ENCODE results near the gene BAZ1B.

The BAZ1B gene

DNA sequence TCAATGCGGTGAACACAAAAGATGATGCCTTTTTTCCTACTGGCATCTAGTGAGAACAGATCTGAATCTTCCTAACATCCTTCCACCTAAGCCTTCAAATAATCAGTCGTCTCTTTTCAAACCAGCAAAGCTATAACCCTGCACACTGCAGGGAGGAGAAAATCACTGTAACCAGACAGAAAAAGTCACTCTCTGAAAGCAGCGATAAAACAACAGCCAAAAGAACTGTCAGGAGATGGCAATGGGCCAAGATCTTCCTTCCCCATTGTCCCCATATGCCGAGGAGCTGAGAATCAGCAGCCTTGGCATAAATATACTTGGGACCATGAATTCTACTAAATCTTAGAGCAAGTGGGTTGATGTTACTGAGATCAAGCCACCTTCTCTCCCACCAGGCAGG lies 75.4 kb downstream of the BAZ1B start:
- TF ChIP-seq POLR2A (IDR thresholded peaks at IDR 0.05; ENCODE audit: extremely low read depth, insufficient read length) (no peak), MYC (IDR thresholded peaks at IDR 0.05; ENCODE audit: low read depth, low read length) (no peak)
- TF ChIP-seq, protein P1, sequence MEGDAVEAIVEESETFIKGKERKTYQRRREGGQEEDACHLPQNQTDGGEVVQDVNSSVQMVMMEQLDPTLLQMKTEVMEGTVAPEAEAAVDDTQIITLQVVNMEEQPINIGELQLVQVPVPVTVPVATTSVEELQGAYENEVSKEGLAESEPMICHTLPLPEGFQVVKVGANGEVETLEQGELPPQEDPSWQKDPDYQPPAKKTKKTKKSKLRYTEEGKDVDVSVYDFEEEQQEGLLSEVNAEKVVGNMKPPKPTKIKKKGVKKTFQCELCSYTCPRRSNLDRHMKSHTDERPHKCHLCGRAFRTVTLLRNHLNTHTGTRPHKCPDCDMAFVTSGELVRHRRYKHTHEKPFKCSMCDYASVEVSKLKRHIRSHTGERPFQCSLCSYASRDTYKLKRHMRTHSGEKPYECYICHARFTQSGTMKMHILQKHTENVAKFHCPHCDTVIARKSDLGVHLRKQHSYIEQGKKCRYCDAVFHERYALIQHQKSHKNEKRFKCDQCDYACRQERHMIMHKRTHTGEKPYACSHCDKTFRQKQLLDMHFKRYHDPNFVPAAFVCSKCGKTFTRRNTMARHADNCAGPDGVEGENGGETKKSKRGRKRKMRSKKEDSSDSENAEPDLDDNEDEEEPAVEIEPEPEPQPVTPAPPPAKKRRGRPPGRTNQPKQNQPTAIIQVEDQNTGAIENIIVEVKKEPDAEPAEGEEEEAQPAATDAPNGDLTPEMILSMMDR (IDR thresholded peaks at IDR 0.05; ENCODE audit: low read depth, low read length) = no peak
- TF ChIP-seq, protein P2, sequence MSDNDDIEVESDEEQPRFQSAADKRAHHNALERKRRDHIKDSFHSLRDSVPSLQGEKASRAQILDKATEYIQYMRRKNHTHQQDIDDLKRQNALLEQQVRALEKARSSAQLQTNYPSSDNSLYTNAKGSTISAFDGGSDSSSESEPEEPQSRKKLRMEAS (IDR thresholded peaks at IDR 0.05; ENCODE audit: low read depth, low read length) = no peak
- no peak overlapping the region for H3K4me3 ChIP-seq (ENCODE audit: low read depth, low read length)
- no peak for DNase-seq (ENCODE audit: low read depth)

DNA sequence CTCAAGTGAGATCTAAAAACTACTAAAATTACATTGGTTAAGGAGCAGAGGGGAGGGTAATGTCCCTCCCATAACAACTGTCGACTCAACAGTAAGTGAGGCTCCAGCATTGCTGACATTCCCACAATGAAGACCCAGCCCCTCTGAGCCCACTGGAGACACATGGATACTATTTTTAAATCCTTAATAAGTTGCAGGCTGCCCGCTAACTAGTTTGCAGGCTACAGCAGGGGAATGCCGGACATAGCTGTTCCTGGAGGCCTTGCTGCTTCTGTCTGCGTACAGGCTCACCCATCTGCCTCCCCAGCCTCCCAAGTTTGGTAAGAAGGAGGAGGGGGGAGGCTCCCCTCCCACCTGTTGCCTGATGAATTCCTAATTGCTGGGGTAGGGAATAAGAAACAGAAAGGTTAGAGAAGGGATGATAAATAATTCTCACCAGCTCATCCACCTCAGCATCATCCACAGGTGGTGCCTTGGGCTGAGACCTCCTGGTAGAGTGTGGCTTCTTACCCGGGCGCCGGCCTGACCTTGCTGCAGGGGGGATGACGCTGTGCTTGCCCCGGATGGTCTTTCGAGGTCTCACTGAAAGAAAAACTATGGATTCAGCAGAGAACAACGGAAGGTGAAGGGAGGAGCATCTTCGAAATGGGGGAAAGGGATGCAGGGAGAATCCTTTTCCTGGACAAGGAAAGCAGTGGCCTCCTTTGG lies 78.4 kb downstream of the BAZ1B start:
- no peak overlapping the region for H3K4me3 ChIP-seq (ENCODE audit: low read depth, low read length)
- DNase-seq (ENCODE audit: low read depth) = no peak
- TF ChIP-seq POLR2A (IDR thresholded peaks at IDR 0.05; ENCODE audit: extremely low read depth, insufficient read length) (no peak), MYC (IDR thresholded peaks at IDR 0.05; ENCODE audit: low read depth, low read length) (no peak)
- TF ChIP-seq, protein P1 (IDR thresholded peaks at IDR 0.05; ENCODE audit: low read depth, low read length) = no peak
- TF ChIP-seq, protein P2 (IDR thresholded peaks at IDR 0.05; ENCODE audit: low read depth, low read length) = no peak

DNA sequence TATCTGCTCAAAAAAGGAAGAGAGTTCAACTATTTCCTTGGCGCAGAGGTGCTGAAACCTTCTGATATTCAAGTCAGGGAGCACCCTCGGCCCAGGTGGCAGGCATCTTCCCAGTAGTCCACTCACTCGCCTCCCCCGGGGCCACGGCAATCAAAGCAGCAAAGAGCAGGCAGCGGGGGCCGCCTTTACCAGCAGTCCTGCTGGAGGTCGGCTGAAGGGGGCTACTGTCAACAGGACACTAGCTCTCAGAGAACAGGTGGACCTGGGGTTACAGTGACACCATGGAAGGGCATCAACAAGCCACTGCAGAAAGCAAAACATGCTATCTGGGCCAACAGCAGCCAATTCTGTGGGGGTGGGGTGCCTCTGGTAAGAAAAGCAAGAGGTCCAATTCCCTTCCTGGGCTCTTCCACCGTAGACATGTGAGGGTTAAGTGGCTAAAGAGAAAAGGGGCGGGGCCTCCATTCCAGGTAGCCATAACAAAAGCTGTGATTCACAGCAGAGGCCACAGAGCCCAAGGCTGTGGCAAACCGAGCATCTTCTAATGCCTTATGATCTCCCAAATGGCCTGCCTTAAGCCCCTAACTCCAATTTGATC lies 79.1 kb downstream of the BAZ1B start:
- H3K4me3 ChIP-seq (ENCODE audit: low read depth, low read length) = no peak overlapping the region
- TF ChIP-seq MYC (IDR thresholded peaks at IDR 0.05; ENCODE audit: low read depth, low read length) (no peak), POLR2A (IDR thresholded peaks at IDR 0.05; ENCODE audit: extremely low read depth, insufficient read length) (no peak)
- TF ChIP-seq, protein P1 (IDR thresholded peaks at IDR 0.05; ENCODE audit: low read depth, low read length) = no peak
- TF ChIP-seq, protein P2 (IDR thresholded peaks at IDR 0.05; ENCODE audit: low read depth, low read length) = no peak
- DNase-seq (ENCODE audit: low read depth) = no peak

DNA sequence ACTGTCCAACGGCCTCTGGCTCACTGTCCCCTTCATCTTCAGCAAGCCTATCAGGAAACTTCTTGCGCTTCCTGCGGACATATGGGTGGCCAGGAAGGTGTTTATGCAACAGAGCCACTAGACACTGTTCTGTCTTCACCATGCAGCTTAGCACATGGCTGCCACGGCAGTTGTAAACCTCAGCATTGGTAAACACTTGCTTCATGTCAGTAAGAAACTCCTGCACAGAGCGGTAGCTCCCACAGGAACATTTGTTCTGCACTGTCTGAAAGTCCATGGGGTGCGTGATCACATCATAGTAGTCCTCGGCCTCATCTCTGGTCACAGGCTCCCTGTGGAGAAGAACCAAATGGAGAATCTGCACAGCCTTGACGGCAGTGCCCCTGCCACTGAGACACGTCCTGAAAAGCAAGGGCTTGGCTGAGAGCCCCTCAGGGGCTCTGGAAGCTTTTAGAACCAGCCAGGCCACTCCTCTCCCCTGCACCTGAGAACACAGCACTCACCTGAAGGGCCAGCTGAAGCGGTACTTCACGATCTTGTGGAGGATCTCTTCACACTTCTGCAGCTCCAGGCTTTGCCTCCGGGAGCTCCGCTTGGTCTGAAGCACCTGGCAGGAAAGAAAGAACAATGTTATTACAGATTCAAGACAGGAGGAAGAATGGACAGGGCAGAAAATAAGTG lies 79.7 kb downstream of the BAZ1B start:
- TF ChIP-seq, protein P2 (IDR thresholded peaks at IDR 0.05; ENCODE audit: low read depth, low read length) = no peak
- TF ChIP-seq, protein P1 (IDR thresholded peaks at IDR 0.05; ENCODE audit: low read depth, low read length) = no peak
- no peak for TF ChIP-seq POLR2A (IDR thresholded peaks at IDR 0.05; ENCODE audit: extremely low read depth, insufficient read length)
- TF ChIP-seq MYC (IDR thresholded peaks at IDR 0.05; ENCODE audit: low read depth, low read length) = no peak
- no peak overlapping the region for H3K4me3 ChIP-seq (ENCODE audit: low read depth, low read length)
- no peak for DNase-seq (ENCODE audit: low read depth)

DNA sequence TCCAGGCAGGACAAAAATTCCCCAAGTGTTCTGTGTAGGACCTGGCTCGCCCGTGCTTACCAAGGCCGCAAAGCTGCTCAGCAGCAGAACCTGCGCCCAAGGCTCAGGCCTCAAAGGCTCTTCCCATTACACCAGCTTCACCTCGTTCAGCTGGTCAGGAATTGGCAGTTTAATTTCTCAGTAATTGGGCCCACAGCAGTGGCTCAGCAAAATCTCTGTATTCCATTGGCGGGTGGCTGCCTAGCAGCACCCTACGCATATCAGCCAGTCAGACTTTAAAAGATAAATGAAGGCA lies 82.7 kb downstream of the BAZ1B start:
- DNase-seq (ENCODE audit: low read depth) = no peak
- TF ChIP-seq, protein P1 (IDR thresholded peaks at IDR 0.05; ENCODE audit: low read depth, low read length) = no peak
- TF ChIP-seq POLR2A (IDR thresholded peaks at IDR 0.05; ENCODE audit: extremely low read depth, insufficient read length) (no peak), MYC (IDR thresholded peaks at IDR 0.05; ENCODE audit: low read depth, low read length) (no peak)
- TF ChIP-seq, protein P2 (IDR thresholded peaks at IDR 0.05; ENCODE audit: low read depth, low read length) = no peak
- no peak overlapping the region for H3K4me3 ChIP-seq (ENCODE audit: low read depth, low read length)
